ENCODE results near the gene ANKHD1.
"Not testable (repeated sequence)": the region's sequence is repeated elsewhere in the genome, so short reads cannot be mapped to it uniquely, and the experiment has no call there.

ANKHD1 gene

DNA sequence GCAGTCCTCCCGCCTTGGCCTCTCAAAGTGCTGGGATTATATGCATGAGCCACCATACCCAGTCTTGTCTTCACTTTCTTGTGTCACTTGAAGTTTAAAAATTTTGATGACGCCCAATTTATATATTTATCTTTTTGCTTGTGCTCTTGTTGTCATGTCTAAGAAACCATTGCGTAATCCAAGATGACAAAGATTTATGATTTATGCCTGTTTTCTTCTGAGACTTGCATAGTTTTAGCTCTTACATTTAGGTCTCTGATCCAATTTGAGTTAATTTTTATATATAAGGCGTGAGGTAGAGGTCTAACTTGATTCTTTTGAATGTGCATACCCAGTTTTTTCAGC lies 18.6 kb downstream of the ANKHD1 start:
- no peak for TF ChIP-seq CTCF (IDR thresholded peaks at IDR 0.05; ENCODE audit: insufficient read depth, low read length, poor library complexity, severe bottlenecking)
- no peak overlapping the region for H3K4me3 ChIP-seq (replicated peaks; ENCODE audit: low read depth, low read length)

GRCh38 chr5:140420665-140421361 lies 19.2 kb downstream of the ANKHD1 start:
- no peak for TF ChIP-seq CTCF (IDR thresholded peaks at IDR 0.05; ENCODE audit: insufficient read depth, low read length, poor library complexity, severe bottlenecking)
- Histone ChIP-seq H3K27me3 (replicated peaks; ENCODE audit: control insufficient read depth, insufficient read depth, low read length) (no peaks in the 10 kb centered on the region), H3K36me3 (ENCODE audit: control insufficient read depth, insufficient read depth, low read length) (no peaks in the 10 kb centered on the region; the same call in 1 of the 2 replicates), H3K4me3 (replicated peaks; ENCODE audit: low read depth, low read length) (no peak overlapping the region)
- DNase-seq (ENCODE audit: extremely low read depth, insufficient read length): no peak

More for the DNA sequence above, 18.6 kb downstream of the ANKHD1 start:
- H3K27me3 ChIP-seq (replicated peaks; ENCODE audit: control insufficient read depth, insufficient read depth, low read length): no peaks in the 10 kb centered on the region
- no peaks in the 10 kb centered on the region; the same call in 1 of the 2 replicates for H3K36me3 ChIP-seq (ENCODE audit: control insufficient read depth, insufficient read depth, low read length)
- DNase-seq (ENCODE audit: extremely low read depth, insufficient read length): no peak

GRCh38 chr5:140421375-140421774 lies 19.7 kb downstream of the ANKHD1 start:
- DNase-seq (ENCODE audit: extremely low read depth, insufficient read length); H3K27me3 ChIP-seq (replicated peaks; ENCODE audit: control insufficient read depth, insufficient read depth, low read length); H3K4me3 ChIP-seq (replicated peaks; ENCODE audit: low read depth, low read length); H3K36me3 ChIP-seq (ENCODE audit: control insufficient read depth, insufficient read depth, low read length): not testable (repeated sequence)

- no peak for TF ChIP-seq CTCF (IDR thresholded peaks at IDR 0.05; ENCODE audit: insufficient read depth, low read length, poor library complexity, severe bottlenecking)
- H3K36me3 ChIP-seq (ENCODE audit: control insufficient read depth, insufficient read depth, low read length): no peaks in the 10 kb centered on the region; the same call in 1 of the 2 replicates
- H3K27me3 ChIP-seq (replicated peaks; ENCODE audit: control insufficient read depth, insufficient read depth, low read length): no peaks in the 10 kb centered on the region
- no peak overlapping the region for H3K4me3 ChIP-seq (replicated peaks; ENCODE audit: low read depth, low read length)
- DNase-seq (ENCODE audit: extremely low read depth, insufficient read length): no peak
These were observed 22.0 kb downstream of the ANKHD1 start for GRCh38 chr5:140423609-140424008.

GRCh38 chr5:140424135-140424534 lies 22.5 kb downstream of the ANKHD1 start:
- no peaks in the 10 kb centered on the region for H3K36me3 ChIP-seq (ENCODE audit: control insufficient read depth, insufficient read depth, low read length)
- no peak overlapping the region for H3K4me3 ChIP-seq (replicated peaks; ENCODE audit: low read depth, low read length)
- no peak for DNase-seq (ENCODE audit: extremely low read depth, insufficient read length)
- H3K27me3 ChIP-seq (replicated peaks; ENCODE audit: control insufficient read depth, insufficient read depth, low read length): no peaks in the 10 kb centered on the region
- TF ChIP-seq CTCF (IDR thresholded peaks at IDR 0.05; ENCODE audit: insufficient read depth, low read length, poor library complexity, severe bottlenecking): no peak

DNA sequence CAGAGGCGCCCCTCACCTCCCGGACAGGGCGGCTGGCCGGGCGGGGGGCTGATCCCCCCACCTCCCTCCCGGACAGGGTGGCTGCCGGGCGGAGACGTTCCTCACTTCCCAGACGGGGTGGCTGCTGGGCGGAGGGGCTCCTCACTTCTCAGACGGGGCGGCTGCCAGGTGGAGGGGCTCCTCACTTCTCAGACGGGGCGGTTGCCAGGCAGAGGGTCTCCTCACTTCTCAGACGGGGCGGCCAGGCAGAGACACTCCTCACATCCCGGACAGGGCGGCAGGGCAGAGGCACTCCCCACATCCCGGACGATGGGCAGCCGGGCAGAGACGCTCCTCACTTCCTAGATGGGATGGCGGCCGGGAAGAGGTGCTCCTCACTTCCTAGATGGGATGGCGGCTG lies 26.1 kb downstream of the ANKHD1 start:
- not testable (repeated sequence) for H3K36me3 ChIP-seq (ENCODE audit: control insufficient read depth, insufficient read depth, low read length); H3K27me3 ChIP-seq (replicated peaks; ENCODE audit: control insufficient read depth, insufficient read depth, low read length); H3K4me3 ChIP-seq (replicated peaks; ENCODE audit: low read depth, low read length); DNase-seq (ENCODE audit: extremely low read depth, insufficient read length)

- Histone ChIP-seq H3K4me3 (replicated peaks; ENCODE audit: low read depth, low read length) (no peak overlapping the region), H3K27me3 (replicated peaks; ENCODE audit: control insufficient read depth, insufficient read depth, low read length) (no peaks in the 10 kb centered on the region), H3K36me3 (ENCODE audit: control insufficient read depth, insufficient read depth, low read length) (no peaks in the 10 kb centered on the region)
- TF ChIP-seq CTCF (IDR thresholded peaks at IDR 0.05; ENCODE audit: insufficient read depth, low read length, poor library complexity, severe bottlenecking): no peak
- no peak for DNase-seq (ENCODE audit: extremely low read depth, insufficient read length)
These were observed 28.1 kb downstream of the ANKHD1 start for GRCh38 chr5:140429724-140430123.

Measured in GM06990 (cell line).